ENCODE results near the gene MDGA2. TPM values are rescaled to one million over a fixed set of nuclear protein-coding genes. Genes with fewer than 3 reads are reported as not detected.

MDGA2 gene
- total RNA-seq, 1 experiment from 2014 or later, result not detected

DNA sequence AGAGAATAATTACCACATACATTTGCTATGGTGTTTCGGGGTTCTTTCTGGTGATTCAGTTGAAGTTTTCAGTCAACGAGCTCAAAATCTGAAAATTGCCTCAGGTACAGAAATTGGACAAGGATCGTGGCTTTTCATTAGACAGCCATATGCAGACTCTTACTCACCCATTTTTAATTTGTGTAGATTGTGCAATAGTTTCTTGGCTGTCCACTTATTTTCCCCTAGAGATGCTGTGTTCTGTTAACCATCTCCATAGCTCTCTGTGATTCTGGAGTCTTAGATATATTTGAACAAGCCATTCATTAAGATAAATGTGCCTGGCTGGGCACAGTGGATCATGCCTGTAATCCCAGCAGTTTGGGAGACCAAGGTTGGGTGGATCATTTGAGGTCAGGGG lies 526.7 kb downstream of the MDGA2 start:
- Histone ChIP-seq H3K9me2 (ENCODE audit: insufficient read depth) (no peaks in the 10 kb centered on the region), H3K36me3 (ENCODE audit: control insufficient read depth in 1 of 2, insufficient read depth in 2 of 2, low read length in 2 of 2) (no peaks in the 10 kb centered on the region), H3K4me3 (replicated peaks in 1 of 2; ENCODE audit: low read depth in 1 of 2, low read length in 2 of 2) (no peak overlapping the region), H3K27me3 (ENCODE audit: insufficient read depth, low read length) (no peaks in the 10 kb centered on the region), H3K4me2 (ENCODE audit: low read length) (no peak overlapping the region), H3K79me2 (ENCODE audit: insufficient read depth, low read length) (no peaks in the 10 kb centered on the region), H4K20me1 (ENCODE audit: insufficient read depth) (no peaks in the 10 kb centered on the region), H2AFZ (ENCODE audit: low read depth, low read length, poor library complexity, severe bottlenecking) (no peak overlapping the region), H3K9ac (ENCODE audit: low read length) (no peak overlapping the region), H3K4me1 (ENCODE audit: control insufficient read depth in 1 of 2, insufficient read depth in 2 of 2, low read length in 2 of 2) (no peaks in the 10 kb centered on the region), H3K27ac (ENCODE audit: low read depth, low read length) (no peak overlapping the region), H3K9me3 (ENCODE audit: control insufficient read depth in 1 of 2, insufficient read depth in 1 of 2, low read depth in 1 of 2, low read length in 2 of 2) (peaks cover 0 to 7% of the 10 kb centered on the region in 2 experiments; a peak in 1 of 4 replicates)
- ChIA-PET RAD21 (ENCODE audit: low non-redundant PET in 1 of 2, low total read pairs in 2 of 2, uncharacterized antibody in 2 of 2, unreplicated experiment in 2 of 2) (no interaction called here), POLR2A (no interaction called here), CTCF (no interaction called here)
- no TSS peak for BruUV-seq (replicated peaks)
- ATAC-seq, result no peak
- intact Hi-C loops (cut with micrococcal nuclease), result no loop called here
- DNase-seq (ENCODE audit: low read depth, low spot score), result no peak
- TF ChIP-seq EGR1 (IDR thresholded peaks at IDR 0.05; ENCODE audit: low read depth) (no peak), ZFX (IDR thresholded peaks at IDR 0.05) (no peak), YY1 (IDR thresholded peaks at IDR 0.05; ENCODE audit: extremely low read depth, insufficient replicate concordance, low read depth, low read length) (no peak), SRF (IDR thresholded peaks at IDR 0.05; ENCODE audit: low read depth) (no peak), TCF7L2 (IDR thresholded peaks at IDR 0.05; ENCODE audit: borderline replicate concordance, extremely low read depth, insufficient read depth, insufficient read length) (no peak), POLR2A (IDR thresholded peaks at IDR 0.05; ENCODE audit: borderline replicate concordance, extremely low read depth, insufficient read depth, insufficient read length) (no peak), SP1 (IDR thresholded peaks at IDR 0.05; ENCODE audit: low read depth) (no peak), FOSL1 (IDR thresholded peaks at IDR 0.05; ENCODE audit: low read depth) (no peak), SIN3A (IDR thresholded peaks at IDR 0.05; ENCODE audit: low read depth) (no peak), POLR2AphosphoS5 (IDR thresholded peaks at IDR 0.05; ENCODE audit: low read depth, low read length) (no peak), RAD21 (IDR thresholded peaks at IDR 0.05; ENCODE audit: low read depth) (no peak), EZH2 (IDR thresholded peaks at IDR 0.05) (no peak)
- TF ChIP-seq, protein P1, sequence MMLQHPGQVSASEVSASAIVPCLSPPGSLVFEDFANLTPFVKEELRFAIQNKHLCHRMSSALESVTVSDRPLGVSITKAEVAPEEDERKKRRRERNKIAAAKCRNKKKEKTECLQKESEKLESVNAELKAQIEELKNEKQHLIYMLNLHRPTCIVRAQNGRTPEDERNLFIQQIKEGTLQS (IDR thresholded peaks at IDR 0.05), result no peak
- TF ChIP-seq, protein P2, sequence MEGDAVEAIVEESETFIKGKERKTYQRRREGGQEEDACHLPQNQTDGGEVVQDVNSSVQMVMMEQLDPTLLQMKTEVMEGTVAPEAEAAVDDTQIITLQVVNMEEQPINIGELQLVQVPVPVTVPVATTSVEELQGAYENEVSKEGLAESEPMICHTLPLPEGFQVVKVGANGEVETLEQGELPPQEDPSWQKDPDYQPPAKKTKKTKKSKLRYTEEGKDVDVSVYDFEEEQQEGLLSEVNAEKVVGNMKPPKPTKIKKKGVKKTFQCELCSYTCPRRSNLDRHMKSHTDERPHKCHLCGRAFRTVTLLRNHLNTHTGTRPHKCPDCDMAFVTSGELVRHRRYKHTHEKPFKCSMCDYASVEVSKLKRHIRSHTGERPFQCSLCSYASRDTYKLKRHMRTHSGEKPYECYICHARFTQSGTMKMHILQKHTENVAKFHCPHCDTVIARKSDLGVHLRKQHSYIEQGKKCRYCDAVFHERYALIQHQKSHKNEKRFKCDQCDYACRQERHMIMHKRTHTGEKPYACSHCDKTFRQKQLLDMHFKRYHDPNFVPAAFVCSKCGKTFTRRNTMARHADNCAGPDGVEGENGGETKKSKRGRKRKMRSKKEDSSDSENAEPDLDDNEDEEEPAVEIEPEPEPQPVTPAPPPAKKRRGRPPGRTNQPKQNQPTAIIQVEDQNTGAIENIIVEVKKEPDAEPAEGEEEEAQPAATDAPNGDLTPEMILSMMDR (IDR thresholded peaks at IDR 0.05 in 2 of 3, conservative IDR thresholded peaks at IDR 0.05 in 1 of 3; ENCODE audit: borderline replicate concordance in 1 of 3, insufficient read depth in 1 of 3, low read depth in 2 of 3, low read length in 2 of 3), result no peak
- TF ChIP-seq, protein P3, sequence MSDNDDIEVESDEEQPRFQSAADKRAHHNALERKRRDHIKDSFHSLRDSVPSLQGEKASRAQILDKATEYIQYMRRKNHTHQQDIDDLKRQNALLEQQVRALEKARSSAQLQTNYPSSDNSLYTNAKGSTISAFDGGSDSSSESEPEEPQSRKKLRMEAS (IDR thresholded peaks at IDR 0.05), result no peak
